ENCODE measurements around the gene GPN3.

DNA sequence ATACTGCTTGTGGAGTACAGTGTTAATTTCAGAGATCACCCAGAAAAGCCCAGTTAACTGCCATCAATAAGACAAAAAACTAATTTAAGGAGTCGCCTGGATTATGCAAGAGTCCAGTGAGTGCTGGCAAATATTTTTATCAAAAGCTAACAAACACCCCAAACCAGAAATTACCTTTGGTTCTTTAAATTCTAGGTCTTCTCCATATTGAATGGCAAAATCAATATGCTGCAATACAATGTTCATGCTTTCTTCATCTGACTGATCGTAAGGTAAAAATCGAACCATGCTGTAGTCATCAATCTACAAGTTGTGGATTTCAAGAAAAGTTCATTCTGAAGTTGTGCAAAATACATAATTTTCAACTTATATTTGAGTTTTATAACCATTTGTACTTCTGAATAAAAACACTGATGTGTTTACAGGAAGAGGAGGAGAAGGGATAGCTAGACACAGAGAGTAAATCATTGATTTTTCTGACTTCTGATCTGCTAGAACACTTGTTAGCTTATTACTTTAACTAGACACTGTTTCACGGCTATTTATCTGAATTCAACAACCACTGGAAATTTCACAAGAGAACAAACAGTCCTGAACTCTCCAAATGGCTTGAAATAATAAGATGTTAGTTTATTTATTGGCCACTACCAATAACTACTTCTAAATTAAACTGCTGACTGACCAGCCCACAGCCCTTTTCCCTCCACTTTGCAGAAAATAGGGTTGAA is 14.3 kb downstream of the GPN3 start:
- TF ChIP-seq GATA2 (IDR thresholded peaks at IDR 0.05; ENCODE audit: low read depth, low read length) (no peak), GATA3 (IDR thresholded peaks at IDR 0.05; ENCODE audit: low read depth, low read length) (no peak)

Data from SH-SY5Y (cell line).